DLD1 (cell line): Measurements from ENCODE around the gene SYTL4.

ENCODE experiments used
- in situ Hi-C: cut with HindIII; loops from 2 replicates; pipeline ENCODE4 v1.10.0; 2017; ENCODE audit warnings: low sequenced_read_pairs

Gene SYTL4

DNA sequence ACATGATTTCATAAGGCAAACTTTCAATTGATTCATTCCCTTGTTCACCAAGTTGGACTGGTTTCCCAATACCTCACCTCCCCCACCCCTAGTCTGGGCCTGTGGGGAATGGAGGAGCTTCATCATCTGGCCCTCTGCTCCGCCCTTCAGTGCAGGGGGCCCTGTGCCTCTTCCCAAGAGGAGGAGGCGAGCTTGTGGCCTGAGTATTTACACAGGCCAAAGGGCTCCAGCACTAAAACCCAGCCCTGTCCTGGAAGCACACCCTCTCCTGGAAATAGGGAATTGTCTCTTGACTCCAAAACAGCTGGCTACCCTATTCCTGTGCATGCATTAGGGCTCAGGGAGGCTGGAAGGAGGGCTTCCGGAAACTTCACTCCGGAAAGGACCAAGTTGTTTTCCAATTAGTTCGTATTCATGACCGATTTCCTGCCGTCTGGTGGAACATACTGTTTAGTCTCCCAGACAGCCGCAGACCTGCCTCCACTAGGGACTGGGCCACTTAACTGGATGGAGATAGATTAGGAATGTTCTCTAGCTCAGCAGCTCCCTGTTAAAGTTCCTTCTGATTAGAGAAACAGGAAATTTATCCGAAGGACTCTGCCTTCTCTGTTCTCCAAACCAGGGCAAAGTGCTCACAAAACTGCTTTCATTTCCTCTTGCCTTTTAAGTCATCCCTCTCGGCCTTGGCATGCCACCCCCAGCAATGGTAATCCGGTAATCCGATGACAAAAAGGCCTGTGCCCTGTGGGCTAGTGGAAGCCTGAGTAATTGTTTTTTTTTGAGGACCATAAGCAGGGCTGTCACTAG is 82.2 kb downstream of the SYTL4 start:
- in situ Hi-C loops, result no loop called here

DNA sequence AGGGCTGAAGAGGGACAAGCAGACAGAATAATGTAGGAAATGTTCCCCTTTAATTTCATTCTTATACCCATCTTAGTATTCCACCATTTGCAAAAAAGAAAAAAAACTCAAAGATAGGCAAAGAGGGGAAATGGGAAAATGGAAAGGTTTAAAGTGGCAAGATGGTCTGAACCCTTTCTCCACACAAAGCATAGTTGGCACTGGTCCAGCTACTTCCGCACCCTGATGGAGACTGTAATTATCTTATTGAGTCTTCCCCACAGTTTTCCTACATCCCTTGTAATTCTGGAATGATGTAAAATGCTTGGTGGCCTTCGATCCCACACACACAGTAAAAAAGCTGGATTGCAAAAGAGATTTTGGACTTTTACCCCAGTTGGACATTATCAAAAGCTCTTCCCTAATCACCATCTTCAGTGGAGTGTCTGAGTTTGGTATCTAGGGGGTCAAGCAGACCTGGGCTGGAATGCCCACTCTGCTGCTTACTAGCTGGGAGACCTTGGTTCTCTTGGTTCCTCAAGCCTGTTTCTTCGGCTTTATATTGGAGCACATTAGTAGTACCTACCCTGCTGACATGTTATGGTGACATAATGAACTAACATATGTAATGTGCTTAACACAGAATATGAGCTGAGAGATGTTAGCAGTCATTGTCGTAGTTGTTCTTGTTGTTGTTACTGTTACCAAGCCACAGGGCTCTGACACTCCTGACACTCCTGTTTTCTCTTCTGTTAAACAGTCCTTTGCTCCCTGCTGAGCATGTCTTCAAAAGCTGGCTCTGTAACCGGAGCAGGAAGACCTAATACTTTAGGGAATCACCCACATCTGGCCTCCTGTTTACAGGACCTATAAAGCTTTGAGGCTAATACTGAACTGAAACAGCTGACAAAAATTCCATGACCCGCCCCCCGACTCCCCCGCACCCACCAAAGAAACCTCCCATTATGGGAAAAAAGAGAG is 83.2 kb downstream of the SYTL4 start:
- in situ Hi-C loops, result no loop called here

DNA sequence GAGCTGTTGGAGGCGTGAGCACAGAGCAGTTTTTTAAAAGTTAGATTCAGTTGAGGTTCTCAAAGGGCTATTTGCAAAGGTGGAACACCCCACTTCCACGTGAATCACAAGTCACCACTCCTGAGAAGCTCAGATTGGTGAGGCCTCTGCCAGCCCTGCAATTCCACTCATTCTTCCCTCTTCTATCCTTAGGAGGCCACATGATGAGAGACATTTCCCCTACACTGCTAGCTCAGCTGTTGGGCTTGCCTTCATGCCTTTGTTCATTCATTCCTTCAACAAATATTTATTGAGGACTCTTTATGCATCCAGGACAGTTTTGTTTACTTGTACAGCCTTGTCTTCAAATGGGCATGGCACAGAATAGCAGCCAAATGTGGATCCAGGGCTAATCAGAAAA is 84.2 kb downstream of the SYTL4 start:
- in situ Hi-C loops, result no loop called here

DNA sequence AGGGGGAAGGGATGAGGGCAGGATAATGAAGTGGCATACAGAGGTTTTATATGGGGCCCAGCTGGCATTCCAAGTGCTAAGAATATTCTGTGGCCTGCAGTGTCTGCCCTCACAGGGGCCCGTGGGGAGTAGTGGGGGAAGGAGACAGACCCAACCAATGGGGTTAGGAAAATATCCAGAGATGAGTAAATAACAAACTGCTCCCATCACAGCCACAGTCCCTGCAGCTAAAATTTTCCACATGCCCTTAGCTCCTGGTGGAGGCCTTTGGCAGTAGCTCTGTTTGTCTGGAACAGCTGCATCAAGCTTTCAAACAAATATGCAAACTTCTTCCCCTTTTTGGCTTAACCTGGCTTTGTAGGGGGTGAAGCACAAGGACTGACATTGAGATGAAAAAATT is 84.8 kb downstream of the SYTL4 start:
- in situ Hi-C loops, result no loop called here

DNA sequence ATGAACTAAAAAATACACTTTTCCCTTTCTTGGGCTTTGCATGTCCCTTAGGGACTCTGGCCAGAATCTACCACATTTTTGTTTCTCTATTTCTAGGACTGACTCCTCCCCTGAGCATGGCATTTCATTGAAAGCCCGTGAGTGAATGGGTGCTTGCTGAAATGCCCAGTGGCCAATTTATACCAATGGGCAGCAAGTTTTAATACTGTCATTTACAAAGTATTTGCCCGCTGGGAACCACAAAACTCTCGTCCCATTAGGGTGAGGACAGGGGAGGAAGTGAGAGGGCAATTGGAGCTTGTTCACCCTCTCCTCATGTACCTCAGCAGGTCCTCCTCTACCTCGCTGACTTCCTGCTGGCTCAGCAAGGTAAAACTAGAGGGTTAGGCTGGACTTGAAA is 86.8 kb downstream of the SYTL4 start:
- in situ Hi-C loops, result no loop called here

DNA sequence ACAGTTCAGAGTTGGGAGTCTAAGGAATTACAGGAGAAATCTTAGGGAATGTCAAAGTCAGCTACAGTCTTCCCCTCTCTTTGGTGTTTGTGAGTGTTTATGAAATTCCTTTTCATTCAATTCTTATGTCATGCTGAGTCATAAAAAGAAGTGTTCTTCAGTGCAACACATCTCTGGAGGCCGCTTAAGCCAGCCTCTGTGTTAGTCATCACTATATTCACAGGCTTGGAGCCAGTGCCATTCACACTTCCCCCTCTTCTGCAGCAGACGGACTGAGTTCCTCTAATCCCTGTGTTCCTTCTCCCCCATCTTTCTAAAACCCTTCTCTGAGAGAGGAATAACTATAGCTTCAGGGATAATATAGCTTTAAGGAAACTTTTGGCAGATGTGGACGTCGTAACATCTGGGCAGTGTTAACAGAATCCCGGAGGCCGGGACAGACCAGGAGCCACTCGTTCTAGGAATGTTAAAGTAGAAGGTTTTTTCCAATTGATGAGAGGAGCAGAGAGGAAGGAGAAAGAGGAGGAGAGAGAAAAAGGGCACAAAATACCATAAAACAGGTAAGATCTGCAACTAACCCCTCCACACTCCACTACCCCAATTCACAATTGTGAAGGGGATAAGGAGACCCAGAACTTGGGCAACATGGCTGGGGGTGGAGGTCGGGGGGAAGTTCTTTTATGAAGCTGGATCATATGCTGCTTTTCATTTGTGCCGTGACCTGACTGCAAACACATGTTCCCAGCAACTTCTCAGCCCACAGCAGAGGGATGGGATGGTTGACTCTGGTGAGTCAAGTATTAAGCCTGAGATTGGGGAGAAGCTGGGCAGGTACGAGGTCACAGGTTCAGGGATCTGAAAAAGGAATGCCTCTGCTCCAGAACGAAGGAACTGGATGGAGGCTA is 87.7 kb downstream of the SYTL4 start, which contains the start of gene SRPX2:
Gene SRPX2, plus strand, starts transcription at position 244 of the 905 bp plus-strand sequence. CDS start 2,124 bp downstream, outside the sequence.
- in situ Hi-C loops, result no loop called here

- in situ Hi-C loops, result no loop called here
Observed at GRCh38 chrX:100643212-100643611, 88.7 kb downstream of the SYTL4 start.

GRCh38 chrX:100642290-100642689 is 89.6 kb downstream of the SYTL4 start:
- in situ Hi-C loops, result no loop called here

DNA sequence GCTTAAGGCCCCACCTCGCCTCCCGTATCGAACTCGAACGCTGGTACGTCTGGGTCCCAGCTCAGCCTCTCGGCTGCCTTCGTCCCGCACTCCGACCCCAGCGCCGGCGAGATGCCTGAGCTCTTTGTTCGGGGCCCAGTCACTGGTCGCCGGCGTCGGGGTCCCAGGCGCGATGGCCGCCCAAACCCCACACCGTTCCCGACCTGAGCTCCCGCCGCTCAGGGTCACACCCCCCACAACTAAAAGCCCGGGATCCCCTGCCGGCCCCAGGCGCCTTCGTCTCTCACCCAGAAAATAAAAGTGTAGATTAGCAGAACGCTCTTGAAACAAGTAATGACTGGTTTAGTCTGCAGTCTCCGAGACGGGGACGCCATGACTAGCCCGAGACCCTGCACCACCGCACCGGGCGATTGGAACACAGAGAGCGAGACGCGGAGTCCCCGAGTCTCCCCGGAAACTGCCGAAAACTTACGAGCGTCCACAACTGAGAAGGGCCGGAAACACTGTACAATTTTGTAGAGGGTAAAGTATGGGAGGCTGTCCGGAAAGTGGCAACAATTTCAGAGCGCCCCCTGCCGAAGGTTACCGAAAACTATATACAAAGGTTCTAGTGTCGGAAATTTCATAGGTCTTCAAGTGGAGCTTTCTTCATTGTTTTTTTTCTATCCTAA is 95.5 kb downstream of the SYTL4 start, which contains the start of gene TSPAN6:
Gene TSPAN6, minus strand, starts transcription at position 486 of the 671 bp plus-strand sequence. Its CDS starts 112 bp downstream, at position 374.
- in situ Hi-C loops, result no loop called here

- in situ Hi-C loops, result no loop called here
Observed at GRCh38 chrX:100635989-100636320, 96.0 kb downstream of the SYTL4 start.

DNA sequence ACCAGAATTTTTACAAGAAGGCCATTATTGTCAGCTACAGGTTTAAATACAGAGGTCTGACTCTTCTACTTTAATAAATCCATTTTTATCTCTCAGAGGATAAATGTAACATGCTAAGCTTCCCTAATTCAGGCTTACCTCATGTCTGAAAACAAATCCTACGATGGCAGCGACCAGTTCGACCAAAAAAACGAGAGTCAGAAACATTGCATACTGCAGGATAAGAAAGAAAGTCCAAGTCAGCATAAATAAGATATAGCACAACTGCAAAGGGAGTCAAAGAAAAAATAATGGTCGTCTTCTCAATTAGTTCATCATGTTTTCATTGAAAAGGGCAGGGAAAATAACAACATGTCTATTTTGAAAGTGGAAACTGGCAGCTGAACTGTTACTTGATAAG is 96.9 kb downstream of the SYTL4 start:
- in situ Hi-C loops, result no loop called here

- in situ Hi-C loops, result no loop called here
Observed at GRCh38 chrX:100625985-100626491, 105.9 kb downstream of the SYTL4 start.
